ENCODE measurements around the gene USP38.

Gene USP38

DNA sequence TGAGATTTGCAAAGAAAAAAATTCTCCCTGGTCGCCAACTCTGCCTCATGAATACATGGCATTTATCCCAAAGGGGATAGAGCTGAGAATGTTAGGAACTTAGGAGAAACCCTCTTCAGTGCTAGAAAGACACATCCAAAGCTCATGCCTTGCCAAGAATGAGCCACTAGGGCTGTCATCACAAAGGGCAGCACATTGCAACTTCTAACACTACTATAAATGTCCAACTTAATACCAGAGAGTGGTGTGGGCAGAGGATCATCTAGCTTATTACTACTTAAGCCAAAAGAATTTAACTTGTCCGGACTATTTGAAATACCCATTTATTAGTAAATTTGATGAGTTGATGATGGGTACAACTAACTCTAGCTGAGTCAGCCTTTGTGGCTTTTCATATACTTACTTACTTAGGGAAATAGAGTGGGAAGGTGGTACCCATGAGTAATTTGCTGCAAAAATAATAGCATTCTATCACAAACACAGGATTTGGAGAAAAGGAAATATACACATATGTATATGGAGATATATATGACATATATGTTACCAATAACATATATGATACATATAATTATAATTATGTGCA lies 85.6 kb downstream of the USP38 start:
- DNase-seq: no peak

Data from activated T-cell treated with anti-CD3 and anti-CD28 coated beads, Interleukin-2, amount 50 U/mL, for 1 hour (primary cell).